ENCODE measurements around the gene HNRNPU. TPM values are rescaled to one million over a fixed set of nuclear protein-coding genes. Genes with fewer than 3 reads are reported as not detected.

Gene HNRNPU
- polyA plus RNA-seq, 3 donors = 71.5 to 197 (median 143) TPM

- Histone ChIP-seq H3K4me3 (replicated peaks in 1 of 3; ENCODE audit: low read depth in 2 of 3, low read length in 3 of 3) (no peak overlapping the region), H3K79me2 (ENCODE audit: insufficient read depth, low read length) (peaks cover 51% of the 10 kb centered on the region), H4K20me1 (ENCODE audit: insufficient read depth, low read length) (peaks cover 10% of the 10 kb centered on the region), H2AFZ (ENCODE audit: insufficient read depth, low read depth, low read length, poor library complexity, severe bottlenecking) (no peak overlapping the region), H3K27ac (ENCODE audit: low read depth in 1 of 2, low read length in 2 of 2) (no peak overlapping the region), H3K9me3 (replicated peaks in 1 of 2; ENCODE audit: control insufficient read depth in 1 of 2, insufficient read depth in 1 of 2, low read length in 2 of 2) (no peaks in the 10 kb centered on the region), H3K36me3 (replicated peaks in 1 of 2; ENCODE audit: control insufficient read depth in 1 of 2, insufficient read depth in 2 of 2, low read length in 2 of 2) (peaks cover 10 to 27% of the 10 kb centered on the region in 2 donors), H3K27me3 (ENCODE audit: control insufficient read depth in 2 of 2, insufficient read depth in 2 of 2, low read length in 2 of 2) (no peaks in the 10 kb centered on the region), H3K9ac (ENCODE audit: insufficient read depth, low read length, poor library complexity, severe bottlenecking) (no peak overlapping the region), H3K4me2 (replicated peaks; ENCODE audit: extremely low read depth, low read length, poor library complexity, severe bottlenecking) (no peak overlapping the region), H3K4me1 (ENCODE audit: control insufficient read depth in 1 of 2, insufficient read depth in 2 of 2, low read length in 2 of 2) (peaks cover 5 to 7% of the 10 kb centered on the region in 2 donors)
- peaks cover 0 to 2% (median 0%) of the 10 kb centered on the region in 7 donors for H3K9me3 Mint-ChIP-seq
- H3K36me3 Mint-ChIP-seq = peaks cover 17 to 52% of the 10 kb centered on the region in 2 donors
- 95% methylated on average over 3 of the region's 11 CpGs for WGBS (ENCODE audit: insufficient coverage)
- no peak for DNase-seq
- intact Hi-C loops (cut with micrococcal nuclease) = no loop called here
- H3K27ac Mint-ChIP-seq = no peak overlapping the region
- H3K27me3 Mint-ChIP-seq (ENCODE audit: low read depth in 3 of 3) = peaks cover 0 to 3% (median 2%) of the 10 kb centered on the region in 3 donors
- H3K4me3 Mint-ChIP-seq = no peak overlapping the region
- H3K4me1 Mint-ChIP-seq = peaks cover 13% of the 10 kb centered on the region
- no peak for TF ChIP-seq CTCF (IDR thresholded peaks at IDR 0.05)
These were observed 41.5 kb downstream of the HNRNPU start for GRCh38 chr1:244822878-244823277.

- H4K20me1 ChIP-seq (ENCODE audit: insufficient read depth, low read length) = peaks cover 6% of the 10 kb centered on the region
- no peak overlapping the region for H3K4me3 ChIP-seq (replicated peaks in 1 of 3; ENCODE audit: low read depth in 2 of 3, low read length in 3 of 3)
- H3K4me1 Mint-ChIP-seq = peaks cover 28% of the 10 kb centered on the region
- H3K27me3 ChIP-seq (ENCODE audit: control insufficient read depth in 2 of 2, insufficient read depth in 2 of 2, low read length in 2 of 2) = no peaks in the 10 kb centered on the region
- H3K9ac ChIP-seq (ENCODE audit: insufficient read depth, low read length, poor library complexity, severe bottlenecking) = no peak overlapping the region
- peaks cover 65% of the 10 kb centered on the region for H3K79me2 ChIP-seq (ENCODE audit: insufficient read depth, low read length)
- H3K9me3 Mint-ChIP-seq = peaks cover 0 to 2% (median 0%) of the 10 kb centered on the region in 7 donors
- no peak for DNase-seq
- no peak overlapping the region for H2AFZ ChIP-seq (ENCODE audit: insufficient read depth, low read depth, low read length, poor library complexity, severe bottlenecking)
- H3K36me3 ChIP-seq (replicated peaks in 1 of 2; ENCODE audit: control insufficient read depth in 1 of 2, insufficient read depth in 2 of 2, low read length in 2 of 2) = peaks cover 7 to 24% of the 10 kb centered on the region in 2 donors
- H3K36me3 Mint-ChIP-seq = peaks cover 10 to 42% of the 10 kb centered on the region in 2 donors
- no peak overlapping the region for H3K27ac Mint-ChIP-seq
- no peak overlapping the region for H3K27ac ChIP-seq (ENCODE audit: low read depth in 1 of 2, low read length in 2 of 2)
- WGBS (ENCODE audit: insufficient coverage) = no CpG with 5 or more reads among the region's 3 CpGs
- H3K9me3 ChIP-seq (replicated peaks in 1 of 2; ENCODE audit: control insufficient read depth in 1 of 2, insufficient read depth in 1 of 2, low read length in 2 of 2) = no peaks in the 10 kb centered on the region
- intact Hi-C loops (cut with micrococcal nuclease) = no loop called here
- no peak for TF ChIP-seq CTCF (IDR thresholded peaks at IDR 0.05)
- peaks cover 0 to 3% (median 2%) of the 10 kb centered on the region in 3 donors for H3K27me3 Mint-ChIP-seq (ENCODE audit: low read depth in 3 of 3)
- no peak overlapping the region for H3K4me3 Mint-ChIP-seq
- peaks cover 16 to 20% of the 10 kb centered on the region in 2 donors for H3K4me1 ChIP-seq (ENCODE audit: control insufficient read depth in 1 of 2, insufficient read depth in 2 of 2, low read length in 2 of 2)
- no peak overlapping the region for H3K4me2 ChIP-seq (replicated peaks; ENCODE audit: extremely low read depth, low read length, poor library complexity, severe bottlenecking)
These were observed 43.2 kb downstream of the HNRNPU start for GRCh38 chr1:244821134-244821533.

Measured in CD14-positive monocyte (primary cell).